A549 (cell line): Measurements from ENCODE around the gene RRAS2. TPM values are rescaled to one million over a fixed set of nuclear protein-coding genes. Genes with fewer than 3 reads are reported as not detected.

Experiments
- ATAC-seq, 2 experiments: fragments of 200-7000 bp in 1 of 2; fragments of >200 bp in 1 of 2; cut with Nextera tagmentation in 1 of 2; cut with Tn5 transposase in 1 of 2; 3 replicates each; pipeline versions ENCODE4 v1.8.0 to v1.9.1; 2018 to 2020; ENCODE audit warnings: mild to moderate bottlenecking in 1 of 2, moderate library complexity in 1 of 2
- CTCF ChIA-PET: fragments of 300-600 bp; sonication (Branson Sonifier 250); formaldehyde crosslinking; extraction: SDS; loops from one replicate; lab custom pipeline; 2021; ENCODE audit warnings: antibody characterized with exemption, inconsistent platforms; lab: Yijun Ruan, JAX
- POLR2A ChIA-PET: fragments of 350-600 bp; formaldehyde crosslinking; extraction: SDS; loops from one replicate; lab custom pipeline; 2021; ENCODE audit warnings: antibody characterized with exemption, inconsistent platforms; lab: Yijun Ruan, JAX
- DNase-seq, 2 experiments: peaks; one replicate each; pipeline versions ENCODE4 v3.0.0 to v3.0.0-alpha.2; 2011 to 2016; ENCODE audit warnings: low read depth in 1 of 2, low spot score in 1 of 2
- FAIRE-seq: peaks from 2 replicates; lab custom pipeline; 2011; peaks lifted over from hg19 to GRCh38; lab: Jason Lieb, UNC
- H3K27ac ChIP-seq, 2 experiments: fragments of >200 bp; sonication (Bioruptor Twin); formaldehyde crosslinking; 3 replicates each; pipeline ENCODE4 v1.5.1; 2016 to 2017
- H3K4me1 ChIP-seq: fragments of >200 bp; sonication (Bioruptor Twin); formaldehyde crosslinking; 3 replicates; pipeline ENCODE4 v1.6.1; 2016
- H3K4me2 ChIP-seq: fragments of >200 bp; sonication (Bioruptor Twin); formaldehyde crosslinking; 3 replicates; pipeline ENCODE4 v1.6.1; 2016
- H3K4me3 ChIP-seq: fragments of >200 bp; sonication (Bioruptor Twin); formaldehyde crosslinking; 3 replicates; pipeline ENCODE4 v1.5.1; 2016
- H3K9me3 ChIP-seq: fragments of >200 bp; sonication (Bioruptor Twin); formaldehyde crosslinking; 3 replicates; pipeline ENCODE4 v1.6.1; 2016
- BHLHE40 ChIP-seq: IDR thresholded peaks from 2 replicates; pipeline ENCODE4 v1.6.1; 2012; ENCODE audit warnings: low read depth, low read length, inconsistent platforms
- CEBPB ChIP-seq, 2 experiments: fragments of >200 bp in 1 of 2; sonication (Bioruptor Twin) in 1 of 2; formaldehyde crosslinking in 1 of 2; IDR thresholded peaks; 2 replicates each; pipeline ENCODE4 v1.6.1; 2012 to 2016
- CHD2 ChIP-seq: fragments of 150-350 bp; IDR thresholded peaks from 2 replicates; pipeline ENCODE4 v1.6.1; 2014; ENCODE audit warnings: low read length; ENCODE audit not compliant: partially characterized antibody
- CHD4 ChIP-seq: fragments of 200-600 bp; sonication (generic); IDR thresholded peaks from 2 replicates; pipeline ENCODE4 v1.6.1; 2016; ENCODE audit warnings: antibody characterized with exemption, mild to moderate bottlenecking, borderline replicate concordance
- EP300 ChIP-seq, 2 experiments: fragments of >200 bp; sonication (Bioruptor Twin); formaldehyde crosslinking; IDR thresholded peaks; 2 replicates in 1 of 2; 3 replicates in 1 of 2; pipeline ENCODE4 v1.6.1; 2016 to 2017
- ESRRA ChIP-seq: fragments of 150-350 bp; IDR thresholded peaks from 2 replicates; pipeline ENCODE4 v1.6.1; 2014; ENCODE audit warnings: mild to moderate bottlenecking, low read length, borderline replicate concordance
- HOXB13 ChIP-seq: fragments of 250-450 bp; sonication (Bioruptor Pico); IDR thresholded peaks from 2 replicates; pipeline ENCODE4 v1.5.0; 2020; ENCODE audit warnings: low read depth, mild to moderate bottlenecking, moderate library complexity
- JUN ChIP-seq, 2 experiments: fragments of >200 bp; sonication (Bioruptor Twin); formaldehyde crosslinking; IDR thresholded peaks; 2 replicates in 1 of 2; 3 replicates in 1 of 2; pipeline ENCODE4 v1.6.1; 2016 to 2017
- KDM1A ChIP-seq: fragments of 200-600 bp; sonication (generic); IDR thresholded peaks from 2 replicates; pipeline ENCODE4 v1.6.1; 2016; ENCODE audit warnings: low read depth, mild to moderate bottlenecking
- KDM5A ChIP-seq: fragments of 200-600 bp; sonication (generic); IDR thresholded peaks from 2 replicates; pipeline ENCODE4 v1.6.1; 2016; ENCODE audit warnings: antibody characterized with exemption, mild to moderate bottlenecking
- NPAS2 ChIP-seq: fragments of 250-450 bp; sonication (Bioruptor Pico); IDR thresholded peaks from 2 replicates; pipeline ENCODE4 v1.8.0; 2022; ENCODE audit warnings: mild to moderate bottlenecking, moderate library complexity, borderline replicate concordance
- NR3C1 ChIP-seq: fragments of >200 bp; sonication (Bioruptor Twin); formaldehyde crosslinking; IDR thresholded peaks from 3 replicates; pipeline ENCODE4 v1.6.1; 2017
- PBX3 ChIP-seq: IDR thresholded peaks from 2 replicates; pipeline ENCODE4 v1.6.1; 2012
- POLR2A ChIP-seq: IDR thresholded peaks from 2 replicates; pipeline ENCODE4 v1.6.1; 2012; ENCODE audit warnings: mild to moderate bottlenecking, low read length
- POLR2AphosphoS2 ChIP-seq: conservative IDR thresholded peaks from 2 replicates; pipeline ENCODE4 v1.6.1; 2012; ENCODE audit warnings: low read length, improper control_type of control experiment, inconsistent platforms
- RCOR1 ChIP-seq: fragments of 150-350 bp; IDR thresholded peaks from 2 replicates; pipeline ENCODE4 v1.6.1; 2014; ENCODE audit warnings: antibody characterized with exemption, low read length, low read depth
- RNF2 ChIP-seq: fragments of 200-600 bp; sonication (generic); IDR thresholded peaks from 2 replicates; pipeline ENCODE4 v1.6.1; 2016; ENCODE audit warnings: low read depth, mild to moderate bottlenecking, antibody characterized with exemption, moderate library complexity, borderline replicate concordance
- SMC3 ChIP-seq: fragments of >200 bp; sonication (Bioruptor Twin); formaldehyde crosslinking; IDR thresholded peaks from 3 replicates; pipeline ENCODE4 v1.6.1; 2018; ENCODE audit warnings: inconsistent platforms
- SREBF2 ChIP-seq: fragments of 450-650 bp; IDR thresholded peaks from 2 replicates; pipeline ENCODE4 v1.6.1; 2014; ENCODE audit warnings: mild to moderate bottlenecking, moderate library complexity
- TFCP2L1 ChIP-seq: fragments of 250-450 bp; sonication (Bioruptor Pico); IDR thresholded peaks from 2 replicates; pipeline ENCODE4 v1.5.0; 2021; ENCODE audit warnings: mild to moderate bottlenecking
- USF2 ChIP-seq: fragments of 450-650 bp; IDR thresholded peaks from 2 replicates; pipeline ENCODE4 v1.6.1; 2014; ENCODE audit warnings: antibody characterized with exemption
- ZNF302 ChIP-seq: fragments of 250-450 bp; sonication (Bioruptor Pico); IDR thresholded peaks from 2 replicates; pipeline ENCODE4 v1.9.0; 2021; ENCODE audit warnings: inconsistent platforms, mild to moderate bottlenecking, moderate library complexity
- ZSCAN20 ChIP-seq: fragments of 250-450 bp; sonication (Bioruptor Pico); IDR thresholded peaks from 2 replicates; pipeline ENCODE4 v1.8.0; 2022; ENCODE audit warnings: mild to moderate bottlenecking, moderate library complexity
- WGBS: methylation state at CpG from one replicate; pipeline ENCODE4 v1.1.6; 2017; ENCODE audit errors: missing lambda C conversion rate; 5-methylcytosine and 5-hydroxymethylcytosine counted together
- polyA plus RNA-seq, 4 experiments: library from polyadenylated mRNA; depleted of rRNA in 3 of 4; stranded (reverse); fragments of >200 nt; fragmentation: RNase III in 1 of 4; extraction: RNeasy Plus Mini Kit Qiagen cat#74134 plus additional on column Dnase treatment in 1 of 4; gene quantifications; 2 replicates in 3 of 4; 3 replicates in 1 of 4; pipeline ENCODE4 v1.2.3, GENCODE V29; 2011 to 2017
- TF ChIP-seq, protein P1 (sequence below): IDR thresholded peaks from 2 replicates; pipeline ENCODE4 v1.6.1; 2012; ENCODE audit warnings: low read depth, borderline replicate concordance
- TF ChIP-seq, protein P2 (sequence below): IDR thresholded peaks from 2 replicates; pipeline ENCODE4 v1.6.1; 2012
- TF ChIP-seq, protein P3 (sequence below): fragments of 200-600 bp; sonication (generic); IDR thresholded peaks from 2 replicates; pipeline ENCODE4 v1.6.1; 2016; ENCODE audit warnings: antibody characterized with exemption, mild to moderate bottlenecking, moderate library complexity

RRAS2 gene
- polyA plus RNA-seq, 2 of the 4 experiments (the other 2 are of a cell fraction) = 37.9 to 48.2 TPM

DNA sequence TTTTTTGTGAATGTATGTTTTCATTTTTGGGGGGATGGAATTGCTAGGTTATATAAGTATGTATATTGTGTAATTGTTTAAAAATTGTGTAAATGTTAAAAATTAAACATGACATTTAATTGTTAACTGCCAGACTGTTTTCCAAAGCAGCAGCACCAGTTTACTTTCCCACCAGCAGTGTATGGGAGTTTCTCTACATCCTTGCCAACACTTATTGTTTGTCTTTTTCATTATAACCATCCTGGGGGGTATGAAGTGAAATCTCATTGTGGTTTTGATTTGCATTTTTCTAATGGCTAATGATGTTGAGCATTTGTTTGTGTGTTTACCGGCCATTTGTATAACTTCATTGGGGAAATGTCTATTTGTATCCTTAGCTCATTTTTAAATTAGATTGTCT lies 31.7 kb upstream of the RRAS2 start:
- WGBS = 70% methylated on average over 1 of the region's 1 CpG
- FAIRE-seq = peak; percentile 51

GRCh38 chr11:14388352-14388751 lies 29.4 kb upstream of the RRAS2 start:
- H3K4me1 ChIP-seq = peaks cover 11% of the 10 kb centered on the region; the same call in 2 of the 3 replicates
- no peaks in the 10 kb centered on the region for H3K9me3 ChIP-seq
- DNase-seq (no peak), FAIRE-seq (no peak)
- TF ChIP-seq SMC3 (no peak), ZNF302 (CRISPR knock-in tag) (no peak), SREBF2 (no peak), RNF2 (no peak), POLR2A (no peak), TFCP2L1 (no peak), NR3C1 (no peak), HOXB13 (CRISPR knock-in tag) (no peak), BHLHE40 (no peak), RCOR1 (no peak)
- TF ChIP-seq, protein P1, sequence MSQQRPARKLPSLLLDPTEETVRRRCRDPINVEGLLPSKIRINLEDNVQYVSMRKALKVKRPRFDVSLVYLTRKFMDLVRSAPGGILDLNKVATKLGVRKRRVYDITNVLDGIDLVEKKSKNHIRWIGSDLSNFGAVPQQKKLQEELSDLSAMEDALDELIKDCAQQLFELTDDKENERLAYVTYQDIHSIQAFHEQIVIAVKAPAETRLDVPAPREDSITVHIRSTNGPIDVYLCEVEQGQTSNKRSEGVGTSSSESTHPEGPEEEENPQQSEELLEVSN = no peak
- TF ChIP-seq, protein P2, sequence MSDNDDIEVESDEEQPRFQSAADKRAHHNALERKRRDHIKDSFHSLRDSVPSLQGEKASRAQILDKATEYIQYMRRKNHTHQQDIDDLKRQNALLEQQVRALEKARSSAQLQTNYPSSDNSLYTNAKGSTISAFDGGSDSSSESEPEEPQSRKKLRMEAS = no peak
- TF ChIP-seq, all 56 proteins: peak for 0
- Histone ChIP-seq H3K4me3 (no peak overlapping the region), H3K27ac (no peak overlapping the region), H3K4me2 (no peak overlapping the region)
- WGBS = 35% methylated on average over 4 of the region's 4 CpGs
- ChIA-PET POLR2A (no interaction called here), CTCF (interaction anchor here (0.6 to 2.1 kb wide), 6 partner anchors 10 to 87 kb away, joined by 3 to 7 read pairs (median 4); no protein-coding TSS in a partner anchor)
- no peak for ATAC-seq

More for the DNA sequence above, 31.7 kb upstream of the RRAS2 start:
- Histone ChIP-seq H3K27ac (no peak overlapping the region), H3K4me1 (peaks cover 11% of the 10 kb centered on the region; the same call in 2 of the 3 replicates), H3K9me3 (no peaks in the 10 kb centered on the region), H3K4me2 (peak overlapping the region; percentile 19; the same call in 2 of the 3 replicates), H3K4me3 (no peak overlapping the region)
- ChIA-PET CTCF (interaction anchor here (0.8 to 1.0 kb wide), 2 partner anchors 10 to 28 kb away, joined by 3 to 4 read pairs; no protein-coding TSS in a partner anchor), POLR2A (no interaction called here)
- no peak for TF ChIP-seq CEBPB (IDR thresholded peaks at IDR 0.05)
- TF ChIP-seq RCOR1 = no peak
- TF ChIP-seq JUN (IDR thresholded peaks at IDR 0.05) = no peak
- TF ChIP-seq ZSCAN20 (CRISPR knock-in tag) = no peak
- TF ChIP-seq NPAS2 (CRISPR knock-in tag) = no peak
- no peak for TF ChIP-seq EP300 (IDR thresholded peaks at IDR 0.05)
- no peak for TF ChIP-seq KDM5A
- TF ChIP-seq ESRRA = no peak
- TF ChIP-seq KDM1A = no peak
- TF ChIP-seq POLR2AphosphoS2 = no peak
- ATAC-seq (no peak), DNase-seq (peak in 1 of 2 experiments; percentile 11)

- TF ChIP-seq USF2 = no peak
- TF ChIP-seq CHD4 = no peak
- no peak for TF ChIP-seq PBX3
- TF ChIP-seq CHD2 = no peak
- TF ChIP-seq POLR2A = no peak
- TF ChIP-seq, protein P3, sequence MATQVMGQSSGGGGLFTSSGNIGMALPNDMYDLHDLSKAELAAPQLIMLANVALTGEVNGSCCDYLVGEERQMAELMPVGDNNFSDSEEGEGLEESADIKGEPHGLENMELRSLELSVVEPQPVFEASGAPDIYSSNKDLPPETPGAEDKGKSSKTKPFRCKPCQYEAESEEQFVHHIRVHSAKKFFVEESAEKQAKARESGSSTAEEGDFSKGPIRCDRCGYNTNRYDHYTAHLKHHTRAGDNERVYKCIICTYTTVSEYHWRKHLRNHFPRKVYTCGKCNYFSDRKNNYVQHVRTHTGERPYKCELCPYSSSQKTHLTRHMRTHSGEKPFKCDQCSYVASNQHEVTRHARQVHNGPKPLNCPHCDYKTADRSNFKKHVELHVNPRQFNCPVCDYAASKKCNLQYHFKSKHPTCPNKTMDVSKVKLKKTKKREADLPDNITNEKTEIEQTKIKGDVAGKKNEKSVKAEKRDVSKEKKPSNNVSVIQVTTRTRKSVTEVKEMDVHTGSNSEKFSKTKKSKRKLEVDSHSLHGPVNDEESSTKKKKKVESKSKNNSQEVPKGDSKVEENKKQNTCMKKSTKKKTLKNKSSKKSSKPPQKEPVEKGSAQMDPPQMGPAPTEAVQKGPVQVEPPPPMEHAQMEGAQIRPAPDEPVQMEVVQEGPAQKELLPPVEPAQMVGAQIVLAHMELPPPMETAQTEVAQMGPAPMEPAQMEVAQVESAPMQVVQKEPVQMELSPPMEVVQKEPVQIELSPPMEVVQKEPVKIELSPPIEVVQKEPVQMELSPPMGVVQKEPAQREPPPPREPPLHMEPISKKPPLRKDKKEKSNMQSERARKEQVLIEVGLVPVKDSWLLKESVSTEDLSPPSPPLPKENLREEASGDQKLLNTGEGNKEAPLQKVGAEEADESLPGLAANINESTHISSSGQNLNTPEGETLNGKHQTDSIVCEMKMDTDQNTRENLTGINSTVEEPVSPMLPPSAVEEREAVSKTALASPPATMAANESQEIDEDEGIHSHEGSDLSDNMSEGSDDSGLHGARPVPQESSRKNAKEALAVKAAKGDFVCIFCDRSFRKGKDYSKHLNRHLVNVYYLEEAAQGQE = no peak
- FAIRE-seq = no peak
- peak; percentile 28 to 57; a peak in 3 of 6 replicates for ATAC-seq
- peak in 1 of 2 experiments; percentile 14 for DNase-seq
- 54% methylated on average over 4 of the region's 4 CpGs for WGBS
- H3K4me3 ChIP-seq = no peak overlapping the region
- ChIA-PET POLR2A (no interaction called here), CTCF (interaction anchor here (0.9 to 1.1 kb wide), 2 partner anchors 23 to 32 kb away, joined by 3 to 5 read pairs; no protein-coding TSS in a partner anchor)
- H3K4me1 ChIP-seq = peaks cover 12% of the 10 kb centered on the region; the same call in 2 of the 3 replicates
- H3K27ac ChIP-seq = no peak overlapping the region
- no peaks in the 10 kb centered on the region for H3K9me3 ChIP-seq
- H3K4me2 ChIP-seq = no peak overlapping the region
Observed at GRCh38 chr11:14386895-14387480, 28.0 kb upstream of the RRAS2 start.
